HepG2 (cell line): ENCODE measurements around the gene CIDEA. TPM values are rescaled to one million over a fixed set of nuclear protein-coding genes. Genes with fewer than 3 reads are reported as not detected.
"Not testable (repeated sequence)": the region's sequence is repeated elsewhere in the genome, so short reads cannot be mapped to it uniquely, and the experiment has no call there.

Experiments
- ATAC-seq: fragments of 200-7000 bp; cut with Tn5 transposase; 3 replicates; pipeline ENCODE4 v1.9.1; 2020; ENCODE audit warnings: mild to moderate bottlenecking, moderate library complexity
- BruUV-seq: library from RNA; stranded (reverse); fragments of 400-500 nt; replicated peaks from 2 replicates; lab custom pipeline; 2021; lab: Mats Ljungman, UMichigan
- CTCF ChIA-PET: fragments of 300-600 bp; formaldehyde crosslinking; extraction: SDS; loops from one replicate; lab custom pipeline; 2021; ENCODE audit warnings: low total read pairs, inconsistent platforms, low intra/inter-chr PET ratio; lab: Yijun Ruan, JAX
- POLR2A ChIA-PET: fragments of 350-600 bp; sonication (Branson Sonifier 250); formaldehyde crosslinking; loops from one replicate; lab custom pipeline; 2020; ENCODE audit warnings: antibody characterized with exemption, inconsistent platforms; lab: Yijun Ruan, JAX
- DNase-seq: peaks from one replicate; pipeline ENCODE4 v3.0.0-alpha.2; 2015; ENCODE audit warnings: low spot score
- FAIRE-seq: peaks from 3 replicates; lab custom pipeline; 2011; peaks lifted over from hg19 to GRCh38; lab: Jason Lieb, UNC
- H2AFZ ChIP-seq: one replicate; pipeline ENCODE4 v1.6.1; 2011; ENCODE audit warnings: low read length, inconsistent platforms
- H3K27ac ChIP-seq: fragments of 300-600 bp; 3 replicates; pipeline ENCODE4 v1.8.0; 2011; ENCODE audit warnings: mixed run types, mild to moderate bottlenecking, mixed read lengths, low read length, inconsistent platforms; ENCODE audit not compliant: insufficient read depth; ENCODE audit errors: extremely low read length
- H3K27me3 ChIP-seq, 2 experiments: fragments of 200-600 bp in 1 of 2; 2 replicates in 1 of 2; 3 replicates in 1 of 2; pipeline versions ENCODE4 v1.6.0 to v1.8.0; 2011; ENCODE audit warnings: low read length in 2 of 2, mild to moderate bottlenecking in 2 of 2, moderate library complexity in 2 of 2, inconsistent platforms in 1 of 2; ENCODE audit not compliant: insufficient read depth in 2 of 2, control insufficient read depth in 1 of 2
- H3K36me3 ChIP-seq, 2 experiments: fragments of 200-600 bp in 1 of 2; replicated peaks in 1 of 2; 2 replicates in 1 of 2; 3 replicates in 1 of 2; pipeline versions ENCODE4 v1.5.1 to v1.8.0; 2011; ENCODE audit warnings: low read length in 2 of 2, inconsistent platforms in 1 of 2; ENCODE audit not compliant: insufficient read depth in 2 of 2, control insufficient read depth in 1 of 2
- H3K4me1 ChIP-seq: 2 replicates; pipeline ENCODE4 v1.5.1; 2012; ENCODE audit warnings: low read length, inconsistent platforms; ENCODE audit not compliant: insufficient read depth
- H3K4me2 ChIP-seq: 2 replicates; pipeline ENCODE4 v1.6.0; 2011; ENCODE audit warnings: low read depth, low read length, inconsistent platforms
- H3K4me3 ChIP-seq, 3 experiments: fragments of 200-600 bp in 1 of 3; sonication (generic), shearing (Covaris generic) in 1 of 3; replicated peaks in 1 of 3; 2 replicates each; pipeline ENCODE4 v1.5.1; 2011 to 2016; ENCODE audit warnings: low read length in 3 of 3, inconsistent platforms in 2 of 3, low read depth in 2 of 3, mild to moderate bottlenecking in 2 of 3, control low read depth in 1 of 3, mixed read lengths in 1 of 3; ENCODE audit not compliant: insufficient read depth in 1 of 3
- H3K79me2 ChIP-seq: one replicate; pipeline ENCODE4 v1.6.1; 2011; ENCODE audit warnings: low read length, inconsistent platforms; ENCODE audit not compliant: insufficient read depth
- H3K9ac ChIP-seq: 2 replicates; pipeline ENCODE4 v1.6.0; 2011; ENCODE audit warnings: mild to moderate bottlenecking, low read depth, low read length, inconsistent platforms; ENCODE audit not compliant: insufficient read depth
- H3K9me3 ChIP-seq: 2 replicates; pipeline ENCODE4 v1.5.1; 2012; ENCODE audit warnings: mild to moderate bottlenecking, low read length
- H4K20me1 ChIP-seq: 2 replicates; pipeline ENCODE4 v1.6.0; 2011; ENCODE audit warnings: inconsistent platforms, mild to moderate bottlenecking, low read length, moderate library complexity; ENCODE audit not compliant: insufficient read depth
- NRL ChIP-seq: sonication (generic); formaldehyde crosslinking; IDR thresholded peaks from 2 replicates; pipeline ENCODE4 v1.5.0; 2020; ENCODE audit warnings: missing genetic modification reagents, mild to moderate bottlenecking, moderate library complexity, borderline replicate concordance
- RARA ChIP-seq: IDR thresholded peaks from 2 replicates; pipeline ENCODE4 v1.6.1; 2016; ENCODE audit warnings: missing genetic modification reagents, missing compliant biosample characterization
- ZNF253 ChIP-seq: sonication (generic); formaldehyde crosslinking; IDR thresholded peaks from 2 replicates; pipeline ENCODE4 v1.8.0; 2022; ENCODE audit warnings: mild to moderate bottlenecking, missing genetic modification reagents, borderline replicate concordance
- ZNF34 ChIP-seq: sonication (generic); formaldehyde crosslinking; IDR thresholded peaks from 2 replicates; pipeline ENCODE4 v1.4.0; 2020; ENCODE audit warnings: mild to moderate bottlenecking, missing genetic modification reagents, borderline replicate concordance
- WGBS: methylation state at CpG from one replicate; pipeline ENCODE4 v1.1.6; 2017; ENCODE audit warnings: low lambda C conversion rate; 5-methylcytosine and 5-hydroxymethylcytosine counted together
- in situ Hi-C: cut with HindIII; loops from 2 replicates; pipeline ENCODE4 v1.10.0; 2017; ENCODE audit warnings: low pct_unique_long_range_greater_than_20kb; ENCODE audit not compliant: extremely low pct_ligation_motif_present
- intact Hi-C: fragments of 100-400 bp; cut with micrococcal nuclease; formaldehyde crosslinking; loops from one replicate; pipeline ENCODE4 v1.10.0; 2022; ENCODE audit not compliant: unreplicated experiment
- polyA plus RNA-seq, 8 experiments: library from polyadenylated mRNA; depleted of rRNA in 3 of 8; stranded (reverse) in 7 of 8; unstranded in 1 of 8; fragments of >200 nt; fragmentation: Illumina TruSeq in 4 of 8; extraction: Trizol in 4 of 8; gene quantifications; 2 replicates each; pipeline versions ENCODE4 v1.2.1 to v1.2.3, GENCODE V29; 2011 to 2016; ENCODE audit warnings: low read depth in 4 of 8, missing spikeins in 1 of 8, mixed read lengths in 1 of 8; ENCODE audit not compliant: insufficient read depth in 1 of 8
- total RNA-seq, 5 experiments: library from RNA; depleted of rRNA; stranded (reverse); fragments of >200 nt; fragmentation: Illumina TruSeq; extraction: Trizol; gene quantifications; 2 replicates each; pipeline ENCODE4 v1.2.3, GENCODE V29; 2016; ENCODE audit warnings: low read depth in 1 of 5

The CIDEA gene
- total and polyA plus RNA-seq, 2 of the 13 experiments (the other 11 are each of a cell fraction or from before 2014, with no cell fraction given): not detected

DNA sequence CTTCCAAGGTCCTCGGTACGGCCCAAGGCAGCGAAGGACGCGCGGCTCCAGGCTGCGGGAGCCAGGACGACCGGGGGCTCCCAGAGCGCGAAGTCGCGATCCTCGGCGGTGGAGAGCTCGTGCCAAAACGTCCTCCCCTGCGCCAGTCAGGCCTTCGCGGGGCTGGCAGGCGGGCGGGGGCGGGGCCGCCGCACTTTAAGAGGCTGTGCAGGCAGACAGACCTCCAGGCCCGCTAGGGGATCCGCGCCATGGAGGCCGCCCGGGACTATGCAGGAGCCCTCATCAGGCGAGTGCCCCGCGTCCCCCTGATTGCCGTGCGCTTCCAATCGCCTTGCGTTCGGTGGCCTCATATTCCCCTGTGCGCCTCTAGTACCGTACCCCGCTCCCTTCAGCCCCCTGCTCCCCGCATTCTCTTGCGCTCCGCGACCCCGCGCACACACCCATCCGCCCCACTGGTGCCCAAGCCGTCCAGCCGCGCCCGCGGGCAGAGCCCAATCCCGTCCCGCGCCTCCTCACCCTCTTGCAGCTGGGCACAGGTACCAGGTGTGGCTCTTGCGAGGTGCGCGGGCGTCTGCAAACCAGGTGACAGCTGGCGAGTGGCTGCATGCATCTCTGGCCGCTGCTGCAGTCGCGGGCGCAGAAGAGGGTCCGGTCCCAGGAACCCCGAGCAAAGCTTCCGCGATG, at the start of gene CIDEA (continued):
- TF ChIP-seq ZNF34 (CRISPR knock-in tag) (no peak), ZNF253 (no peak), RARA (CRISPR knock-in tag) (no peak), NRL (CRISPR knock-in tag) (no peak)

GRCh38 chr18:12208296-12209153, 45.6 kb upstream of the CIDEA start:
- POLR2A ChIA-PET, in situ Hi-C loops, CTCF ChIA-PET, H3K27me3 ChIP-seq, H3K9ac ChIP-seq, H3K4me1 ChIP-seq, H3K79me2 ChIP-seq, H3K27ac ChIP-seq, H3K36me3 ChIP-seq, BruUV-seq, H3K9me3 ChIP-seq, H4K20me1 ChIP-seq, FAIRE-seq, intact Hi-C loops, DNase-seq: not testable (repeated sequence)
- H3K4me2 ChIP-seq: peak overlapping the region; percentile 36; the same call in 1 of the 2 replicates
- peak overlapping the region in 1 of 3 experiments; percentile 23; a peak in 1 of 6 replicates for H3K4me3 ChIP-seq
- H2AFZ ChIP-seq: peak overlapping the region; percentile 3
- ATAC-seq: peak; percentile 58
- WGBS: 79% methylated on average over 13 of the region's 18 CpGs

GRCh38 chr18:12212308-12212707, 41.9 kb upstream of the CIDEA start:
- POLR2A ChIA-PET, ATAC-seq, H3K36me3 ChIP-seq, H3K9me3 ChIP-seq, H3K27me3 ChIP-seq, H4K20me1 ChIP-seq, intact Hi-C loops, H2AFZ ChIP-seq, in situ Hi-C loops, H3K4me3 ChIP-seq, CTCF ChIA-PET, H3K27ac ChIP-seq, H3K9ac ChIP-seq, H3K4me1 ChIP-seq, H3K79me2 ChIP-seq, BruUV-seq, FAIRE-seq, DNase-seq, H3K4me2 ChIP-seq: not testable (repeated sequence)
- no CpG with 5 or more reads among the region's 1 CpG for WGBS
